ENCODE data around the gene SLFN5. TPM values are rescaled to one million over a fixed set of nuclear protein-coding genes. Genes with fewer than 3 reads are reported as not detected.
"Not testable (repeated sequence)": the region's sequence is repeated elsewhere in the genome, so short reads cannot be mapped to it uniquely, and the experiment has no call there.

SLFN5 gene
- 10 to 100 TPM; 29.0 to 46.7 TPM for total RNA-seq

GRCh38 chr17:35242805-35243560 is at the start of gene SLFN5:
Gene SLFN5 (plus strand): TSS chr17:35243072. CDS start chr17:35258691, 15,619 bp downstream.
- no peaks in the 10 kb centered on the region for H3K9me3 Mint-ChIP-seq
- ATAC-seq (peak; percentile 84 to 89), DNase-seq (ENCODE audit: low spot score) (peak; percentile 94)
- H3K27ac Mint-ChIP-seq, result peak within 1 kb of the TSS; percentile 92 to 98
- H3K27me3 Mint-ChIP-seq, result no peaks in the 10 kb centered on the region
- H3K4me1 Mint-ChIP-seq (ENCODE audit: low read depth in 2 of 2), result peaks cover 65 to 69% of the 10 kb centered on the region in 2 donors
- peaks cover 11% of the 10 kb centered on the region for H3K36me3 Mint-ChIP-seq
- H3K4me3 Mint-ChIP-seq, result peak within 1 kb of the TSS; percentile 96

- not testable (repeated sequence) for DNase-seq (ENCODE audit: low spot score); H3K4me1 Mint-ChIP-seq (ENCODE audit: low read depth in 2 of 2); H3K9me3 Mint-ChIP-seq; H3K27me3 Mint-ChIP-seq; ATAC-seq; H3K4me3 Mint-ChIP-seq; H3K36me3 Mint-ChIP-seq
- H3K27ac Mint-ChIP-seq, result peak within 1 kb of the TSS in 1 of 2 donors; percentile 55
Observed at GRCh38 chr17:35194001-35194400, 48.9 kb upstream of the SLFN5 start, which contains the start of gene SLC35G3. Gene SLC35G3 (minus strand): TSS chr17:35194393. CDS start chr17:35194307, 86 bp downstream.

GRCh38 chr17:35195062-35195461 is 47.8 kb upstream of the SLFN5 start:
- not testable (repeated sequence) for H3K27ac Mint-ChIP-seq; H3K27me3 Mint-ChIP-seq; H3K36me3 Mint-ChIP-seq; H3K4me3 Mint-ChIP-seq; H3K4me1 Mint-ChIP-seq (ENCODE audit: low read depth in 2 of 2); ATAC-seq; DNase-seq (ENCODE audit: low spot score); H3K9me3 Mint-ChIP-seq

- not testable (repeated sequence) for H3K4me3 Mint-ChIP-seq
Observed at GRCh38 chr17:35202582-35202981, 40.3 kb upstream of the SLFN5 start.

GRCh38 chr17:35210741-35211140 is 32.1 kb upstream of the SLFN5 start:
- Mint-ChIP-seq H3K27me3 (no peaks in the 10 kb centered on the region), H3K27ac (no peak overlapping the region), H3K4me1 (ENCODE audit: low read depth in 2 of 2) (peaks cover 41 to 42% of the 10 kb centered on the region in 2 donors), H3K36me3 (peaks cover 11% of the 10 kb centered on the region), H3K9me3 (peaks cover 7% of the 10 kb centered on the region), H3K4me3 (no peak overlapping the region)
- no peak for DNase-seq (ENCODE audit: low spot score)
- no peak for ATAC-seq

More at GRCh38 chr17:35202582-35202981, 40.3 kb upstream of the SLFN5 start:
- ATAC-seq; H3K9me3 Mint-ChIP-seq; H3K4me1 Mint-ChIP-seq (ENCODE audit: low read depth in 2 of 2); H3K27ac Mint-ChIP-seq; H3K27me3 Mint-ChIP-seq; DNase-seq (ENCODE audit: low spot score): not testable (repeated sequence)
- H3K36me3 Mint-ChIP-seq, result peaks cover 27% of the 10 kb centered on the region

- no peak for DNase-seq (ENCODE audit: low spot score)
- peak overlapping the region; percentile 88 for H3K27ac Mint-ChIP-seq
- H3K36me3 Mint-ChIP-seq, result peaks cover 11% of the 10 kb centered on the region
- peak overlapping the region; percentile 83 for H3K4me3 Mint-ChIP-seq
- peaks cover 51 to 55% of the 10 kb centered on the region in 2 donors for H3K4me1 Mint-ChIP-seq (ENCODE audit: low read depth in 2 of 2)
- H3K9me3 Mint-ChIP-seq, result peaks cover 7% of the 10 kb centered on the region
- peak in 1 of 2 donors; percentile 59 for ATAC-seq
- H3K27me3 Mint-ChIP-seq, result no peaks in the 10 kb centered on the region
Observed at GRCh38 chr17:35212668-35213067, 30.2 kb upstream of the SLFN5 start.

- peaks cover 55 to 61% of the 10 kb centered on the region in 2 donors for H3K4me1 Mint-ChIP-seq (ENCODE audit: low read depth in 2 of 2)
- DNase-seq (ENCODE audit: low spot score) (no peak), ATAC-seq (no peak)
- H3K36me3 Mint-ChIP-seq, result peaks cover 11% of the 10 kb centered on the region
- H3K9me3 Mint-ChIP-seq, result peaks cover 7% of the 10 kb centered on the region
- no peaks in the 10 kb centered on the region for H3K27me3 Mint-ChIP-seq
- peak overlapping the region; percentile 88 for H3K27ac Mint-ChIP-seq
- peak overlapping the region; percentile 83 for H3K4me3 Mint-ChIP-seq
Observed at GRCh38 chr17:35213412-35213940, 29.4 kb upstream of the SLFN5 start.

- ATAC-seq (peak; percentile 60 to 74), DNase-seq (ENCODE audit: low spot score) (peak; percentile 62)
- Mint-ChIP-seq H3K4me1 (ENCODE audit: low read depth in 2 of 2) (peaks cover 62 to 68% of the 10 kb centered on the region in 2 donors), H3K36me3 (peaks cover 11% of the 10 kb centered on the region), H3K27ac (peak overlapping the region; percentile 88), H3K9me3 (peaks cover 7% of the 10 kb centered on the region), H3K4me3 (peak overlapping the region; percentile 83), H3K27me3 (no peaks in the 10 kb centered on the region)
Observed at GRCh38 chr17:35214192-35214591, 28.7 kb upstream of the SLFN5 start.

GRCh38 chr17:35214631-35215273 is 28.1 kb upstream of the SLFN5 start:
- Mint-ChIP-seq H3K4me1 (ENCODE audit: low read depth in 2 of 2) (peaks cover 63 to 71% of the 10 kb centered on the region in 2 donors), H3K4me3 (peak overlapping the region; percentile 83), H3K27ac (peak overlapping the region; percentile 88), H3K9me3 (peaks cover 7% of the 10 kb centered on the region), H3K27me3 (no peaks in the 10 kb centered on the region), H3K36me3 (peaks cover 11% of the 10 kb centered on the region)
- ATAC-seq, result peak; percentile 62 to 77
- no peak for DNase-seq (ENCODE audit: low spot score)

- ATAC-seq (no peak), DNase-seq (ENCODE audit: low spot score) (no peak)
- peaks cover 7% of the 10 kb centered on the region for H3K9me3 Mint-ChIP-seq
- peaks cover 11% of the 10 kb centered on the region for H3K36me3 Mint-ChIP-seq
- H3K4me1 Mint-ChIP-seq (ENCODE audit: low read depth in 2 of 2), result peaks cover 56 to 63% of the 10 kb centered on the region in 2 donors
- peak overlapping the region; percentile 88 for H3K27ac Mint-ChIP-seq
- no peak overlapping the region for H3K4me3 Mint-ChIP-seq
- H3K27me3 Mint-ChIP-seq, result no peaks in the 10 kb centered on the region
Observed at GRCh38 chr17:35217107-35217506, 25.8 kb upstream of the SLFN5 start.

- H3K36me3 Mint-ChIP-seq, result peaks cover 5% of the 10 kb centered on the region
Observed at GRCh38 chr17:35218915-35219314, 24.0 kb upstream of the SLFN5 start.

GRCh38 chr17:35222452-35222851 is 20.4 kb upstream of the SLFN5 start:
- Mint-ChIP-seq H3K4me1 (ENCODE audit: low read depth in 2 of 2) (peaks cover 13 to 15% of the 10 kb centered on the region in 2 donors), H3K4me3 (no peak overlapping the region), H3K36me3 (peaks cover 5% of the 10 kb centered on the region), H3K9me3 (peaks cover 4% of the 10 kb centered on the region), H3K27me3 (no peaks in the 10 kb centered on the region), H3K27ac (no peak overlapping the region)
- ATAC-seq (no peak), DNase-seq (ENCODE audit: low spot score) (no peak)

More at GRCh38 chr17:35218915-35219314, 24.0 kb upstream of the SLFN5 start:
- peak overlapping the region; percentile 78 to 95 for H3K27ac Mint-ChIP-seq
- ATAC-seq (peak in 1 of 2 donors; percentile 52), DNase-seq (ENCODE audit: low spot score) (no peak)
- H3K9me3 Mint-ChIP-seq, result peaks cover 4% of the 10 kb centered on the region
- H3K4me1 Mint-ChIP-seq (ENCODE audit: low read depth in 2 of 2), result peaks cover 38 to 45% of the 10 kb centered on the region in 2 donors
- H3K4me3 Mint-ChIP-seq, result peak overlapping the region; percentile 59
- H3K27me3 Mint-ChIP-seq, result no peaks in the 10 kb centered on the region

- no peak for ATAC-seq
- Mint-ChIP-seq H3K4me1 (ENCODE audit: low read depth in 2 of 2) (peaks cover under 1 to 5% of the 10 kb centered on the region in 2 donors), H3K27ac (no peak overlapping the region), H3K27me3 (no peaks in the 10 kb centered on the region), H3K36me3 (peaks cover 5% of the 10 kb centered on the region), H3K4me3 (no peak overlapping the region), H3K9me3 (peaks cover 4% of the 10 kb centered on the region)
- DNase-seq (ENCODE audit: low spot score), result no peak
Observed at GRCh38 chr17:35224436-35224835, 18.4 kb upstream of the SLFN5 start.

GRCh38 chr17:35227546-35227945 is 15.3 kb upstream of the SLFN5 start:
- H3K4me1 Mint-ChIP-seq (ENCODE audit: low read depth in 2 of 2), result peaks cover 0 to 9% of the 10 kb centered on the region in 2 donors
- DNase-seq (ENCODE audit: low spot score) (no peak), ATAC-seq (no peak)
- no peak overlapping the region for H3K4me3 Mint-ChIP-seq
- peaks cover 5% of the 10 kb centered on the region for H3K36me3 Mint-ChIP-seq
- no peaks in the 10 kb centered on the region for H3K27me3 Mint-ChIP-seq
- peak overlapping the region in 1 of 2 donors; percentile 9 for H3K27ac Mint-ChIP-seq
- peaks cover 4% of the 10 kb centered on the region for H3K9me3 Mint-ChIP-seq
